Measurements from ENCODE around the gene PRRC2C. TPM values are rescaled to one million over a fixed set of nuclear protein-coding genes. Genes with fewer than 3 reads are reported as not detected.
"Not testable (repeated sequence)": the region's sequence is repeated elsewhere in the genome, so short reads cannot be mapped to it uniquely, and the experiment has no call there.

Gene PRRC2C
- total and polyA plus RNA-seq, 2 of the 13 experiments (the other 11 are each of a cell fraction or from before 2014, with no cell fraction given): 46.2 to 57.0 TPM

GRCh38 chr1:171438441-171438840, 46.9 kb upstream of the PRRC2C start:
- DNase-seq (ENCODE audit: low spot score): no peak

GRCh38 chr1:171440201-171440600, 45.1 kb upstream of the PRRC2C start:
- BruUV-seq (replicated peaks); H2AFZ ChIP-seq (ENCODE audit: low read length); intact Hi-C loops (cut with micrococcal nuclease; ENCODE audit: unreplicated experiment); H3K4me1 ChIP-seq (ENCODE audit: insufficient read depth, low read length); H3K4me2 ChIP-seq (ENCODE audit: low read depth, low read length); ATAC-seq; H3K4me3 ChIP-seq (replicated peaks in 1 of 3; ENCODE audit: insufficient read depth in 1 of 3, low read depth in 2 of 3, low read length in 3 of 3); H3K9me3 ChIP-seq (ENCODE audit: low read length); POLR2A ChIA-PET; H4K20me1 ChIP-seq (ENCODE audit: insufficient read depth, low read length); DNase-seq (ENCODE audit: low spot score); CTCF ChIA-PET (ENCODE audit: low intra/inter-chr PET ratio, low total read pairs); in situ Hi-C loops (cut with HindIII; ENCODE audit: extremely low pct_ligation_motif_present, low pct_unique_long_range_greater_than_20kb); H3K36me3 ChIP-seq (replicated peaks in 1 of 2; ENCODE audit: control insufficient read depth in 1 of 2, insufficient read depth in 2 of 2, low read length in 2 of 2); H3K27me3 ChIP-seq (ENCODE audit: control insufficient read depth in 1 of 2, insufficient read depth in 2 of 2, low read length in 2 of 2); H3K79me2 ChIP-seq (ENCODE audit: insufficient read depth, low read length); FAIRE-seq; H3K27ac ChIP-seq (ENCODE audit: extremely low read length, insufficient read depth, low read length); H3K9ac ChIP-seq (ENCODE audit: insufficient read depth, low read depth, low read length): not testable (repeated sequence)
- WGBS (ENCODE audit: low lambda C conversion rate): 23% methylated on average over 3 of the region's 3 CpGs

More at GRCh38 chr1:171438441-171438840, 46.9 kb upstream of the PRRC2C start:
- Histone ChIP-seq H3K36me3 (replicated peaks in 1 of 2; ENCODE audit: control insufficient read depth in 1 of 2, insufficient read depth in 2 of 2, low read length in 2 of 2) (no peaks in the 10 kb centered on the region), H3K4me3 (replicated peaks in 1 of 3; ENCODE audit: insufficient read depth in 1 of 3, low read depth in 2 of 3, low read length in 3 of 3) (no peak overlapping the region), H3K27me3 (ENCODE audit: control insufficient read depth in 1 of 2, insufficient read depth in 2 of 2, low read length in 2 of 2) (no peaks in the 10 kb centered on the region; a peak in 1 of 5 replicates), H3K27ac (ENCODE audit: extremely low read length, insufficient read depth, low read length) (no peak overlapping the region), H3K4me1 (ENCODE audit: insufficient read depth, low read length) (no peaks in the 10 kb centered on the region), H2AFZ (ENCODE audit: low read length) (no peak overlapping the region), H3K9me3 (ENCODE audit: low read length) (no peaks in the 10 kb centered on the region), H4K20me1 (ENCODE audit: insufficient read depth, low read length) (no peaks in the 10 kb centered on the region), H3K79me2 (ENCODE audit: insufficient read depth, low read length) (no peaks in the 10 kb centered on the region), H3K4me2 (ENCODE audit: low read depth, low read length) (no peak overlapping the region), H3K9ac (ENCODE audit: insufficient read depth, low read depth, low read length) (no peak overlapping the region)
- POLR2A ChIA-PET: no interaction called here
- CTCF ChIA-PET (ENCODE audit: low intra/inter-chr PET ratio, low total read pairs): no interaction called here
- WGBS (ENCODE audit: low lambda C conversion rate): 5% methylated on average over 2 of the region's 2 CpGs
- no TSS peak for BruUV-seq (replicated peaks)
- in situ Hi-C loops (cut with HindIII; ENCODE audit: extremely low pct_ligation_motif_present, low pct_unique_long_range_greater_than_20kb): no loop called here
- ATAC-seq (no peak), FAIRE-seq (no peak)
- TF ChIP-seq ZNF331 (CRISPR knock-in tag; IDR thresholded peaks at IDR 0.05) (no peak), SMYD3 (CRISPR knock-in tag; IDR thresholded peaks at IDR 0.05) (no peak)
- intact Hi-C loops (cut with micrococcal nuclease; ENCODE audit: unreplicated experiment): no loop called here

- H3K4me3 ChIP-seq (replicated peaks in 1 of 3; ENCODE audit: insufficient read depth in 1 of 3, low read depth in 2 of 3, low read length in 3 of 3); H4K20me1 ChIP-seq (ENCODE audit: insufficient read depth, low read length); H3K36me3 ChIP-seq (replicated peaks in 1 of 2; ENCODE audit: control insufficient read depth in 1 of 2, insufficient read depth in 2 of 2, low read length in 2 of 2); FAIRE-seq; H3K27ac ChIP-seq (ENCODE audit: extremely low read length, insufficient read depth, low read length); ATAC-seq; in situ Hi-C loops (cut with HindIII; ENCODE audit: extremely low pct_ligation_motif_present, low pct_unique_long_range_greater_than_20kb); H3K9ac ChIP-seq (ENCODE audit: insufficient read depth, low read depth, low read length); H3K4me2 ChIP-seq (ENCODE audit: low read depth, low read length); H3K4me1 ChIP-seq (ENCODE audit: insufficient read depth, low read length); H2AFZ ChIP-seq (ENCODE audit: low read length); intact Hi-C loops (cut with micrococcal nuclease; ENCODE audit: unreplicated experiment); CTCF ChIA-PET (ENCODE audit: low intra/inter-chr PET ratio, low total read pairs); POLR2A ChIA-PET; DNase-seq (ENCODE audit: low spot score); H3K79me2 ChIP-seq (ENCODE audit: insufficient read depth, low read length); H3K27me3 ChIP-seq (ENCODE audit: control insufficient read depth in 1 of 2, insufficient read depth in 2 of 2, low read length in 2 of 2); H3K9me3 ChIP-seq (ENCODE audit: low read length); BruUV-seq (replicated peaks): not testable (repeated sequence)
- 6% methylated on average over 5 of the region's 5 CpGs for WGBS (ENCODE audit: low lambda C conversion rate)
Measured at GRCh38 chr1:171441278-171441895, 43.9 kb upstream of the PRRC2C start.

Data from HepG2 (cell line).